Embryonic facial prominence (tissue), 1 donor: Measurements from ENCODE around the gene HTR1A.
A peak's percentile ranks its signal among the peaks of the same experiment; 100 is the strongest.

Experiments used
- DNase-seq: peaks from one replicate; pipeline ENCODE4 v3.0.0-alpha.2; 2016; ENCODE audit errors: extremely low spot score

HTR1A gene

GRCh38 chr5:63962279-63962678, at the start of gene HTR1A:
TSS of gene HTR1A (minus strand) at chr5:63962445. CDS start at chr5:63961719, 726 bp downstream.
- no peak for DNase-seq

- DNase-seq, result no peak
Measured at GRCh38 chr5:64003966-64004365, 41.7 kb upstream of the HTR1A start.

GRCh38 chr5:64000096-64000495, 37.9 kb upstream of the HTR1A start:
- no peak for DNase-seq

GRCh38 chr5:63987053-63987452, 24.8 kb upstream of the HTR1A start:
- no peak for DNase-seq

- DNase-seq, result no peak
Measured at GRCh38 chr5:63981864-63982263, 19.6 kb upstream of the HTR1A start.

GRCh38 chr5:63963926-63964325, 1.7 kb upstream of the HTR1A start:
- no peak for DNase-seq

- DNase-seq, result peak; percentile 69
Measured at GRCh38 chr5:63963080-63963735, 963 bp upstream of the HTR1A start.

GRCh38 chr5:63961598-63962161, 565 bp downstream of the HTR1A start:
- no peak for DNase-seq

GRCh38 chr5:63961125-63961597, 1.1 kb downstream of the HTR1A start:
- DNase-seq, result no peak

GRCh38 chr5:63960646-63961045, 1.6 kb downstream of the HTR1A start:
- DNase-seq, result no peak

GRCh38 chr5:63959177-63959982, 2.9 kb downstream of the HTR1A start:
- DNase-seq, result peak; percentile 18

- no peak for DNase-seq
Measured at GRCh38 chr5:63958654-63959053, 3.6 kb downstream of the HTR1A start.

- DNase-seq, result no peak
Measured at GRCh38 chr5:63957617-63958016, 4.6 kb downstream of the HTR1A start.

GRCh38 chr5:63953217-63953616, 9.0 kb downstream of the HTR1A start:
- no peak for DNase-seq

- DNase-seq, result no peak
Measured at GRCh38 chr5:63935103-63935502, 27.1 kb downstream of the HTR1A start.

GRCh38 chr5:63931836-63932235, 30.4 kb downstream of the HTR1A start:
- no peak for DNase-seq

GRCh38 chr5:63928451-63928850, 33.8 kb downstream of the HTR1A start:
- no peak for DNase-seq

- no peak for DNase-seq
Measured at GRCh38 chr5:63923914-63924313, 38.3 kb downstream of the HTR1A start.

GRCh38 chr5:63919763-63920478, 42.3 kb downstream of the HTR1A start:
- DNase-seq, result no peak

GRCh38 chr5:63916786-63917185, 45.5 kb downstream of the HTR1A start:
- DNase-seq, result no peak

GRCh38 chr5:63911871-63912270, 50.4 kb downstream of the HTR1A start:
- no peak for DNase-seq
